Ecto neural progenitor cell (in vitro differentiated cells): ENCODE data around the gene TUBB2B.
"Not testable (repeated sequence)": the region's sequence is repeated elsewhere in the genome, so short reads cannot be mapped to it uniquely, and the experiment has no call there.

Experiments used
- DNase-seq: peaks from one replicate; pipeline ENCODE4 v3.0.0-alpha.2; 2018; ENCODE audit warnings: low spot score

Gene TUBB2B

GRCh38 chr6:3186974-3187382 lies 40.5 kb downstream of the TUBB2B start:
- DNase-seq = no peak

DNA sequence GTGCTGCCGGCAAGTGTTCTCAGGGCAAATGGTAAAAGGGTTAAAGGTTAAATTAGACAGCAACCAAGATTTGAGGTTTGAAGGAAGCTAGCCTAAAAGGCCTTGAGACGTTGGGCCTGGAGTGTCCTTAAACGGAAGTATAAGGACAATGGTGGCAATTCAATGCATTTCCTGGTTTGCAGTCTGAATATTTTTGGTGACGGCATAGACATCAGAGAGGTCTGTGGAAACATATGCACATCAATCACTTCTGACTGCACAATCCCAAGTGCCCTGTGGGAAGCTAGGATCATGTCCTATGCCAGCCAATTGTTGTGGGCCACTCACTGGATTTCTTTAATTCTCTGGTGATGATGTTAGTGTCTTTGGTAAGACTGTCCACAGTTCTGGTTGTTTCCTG lies 44.4 kb downstream of the TUBB2B start:
- DNase-seq = no peak

DNA sequence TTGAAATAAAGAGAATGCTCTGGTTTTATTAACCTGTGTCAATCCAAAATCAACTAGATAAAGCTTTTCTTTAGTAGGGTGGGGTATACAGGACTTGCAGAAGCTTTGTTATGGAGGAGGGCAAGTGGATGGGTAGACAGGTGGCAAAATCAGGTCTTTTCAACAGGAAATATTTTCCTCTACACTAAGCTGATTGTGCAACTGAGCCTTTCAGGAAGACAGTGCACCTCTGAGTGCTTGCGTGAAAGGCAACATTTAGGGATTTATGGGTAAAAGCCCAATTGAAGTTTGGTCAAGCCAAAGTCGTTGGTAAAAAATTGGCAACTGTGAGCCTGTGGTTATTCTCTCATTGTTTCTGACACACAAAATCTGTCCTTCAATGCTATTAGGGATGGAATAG lies 46.3 kb downstream of the TUBB2B start:
- no peak for DNase-seq

GRCh38 chr6:3179945-3180344 lies 47.5 kb downstream of the TUBB2B start:
- not testable (repeated sequence) for DNase-seq

DNA sequence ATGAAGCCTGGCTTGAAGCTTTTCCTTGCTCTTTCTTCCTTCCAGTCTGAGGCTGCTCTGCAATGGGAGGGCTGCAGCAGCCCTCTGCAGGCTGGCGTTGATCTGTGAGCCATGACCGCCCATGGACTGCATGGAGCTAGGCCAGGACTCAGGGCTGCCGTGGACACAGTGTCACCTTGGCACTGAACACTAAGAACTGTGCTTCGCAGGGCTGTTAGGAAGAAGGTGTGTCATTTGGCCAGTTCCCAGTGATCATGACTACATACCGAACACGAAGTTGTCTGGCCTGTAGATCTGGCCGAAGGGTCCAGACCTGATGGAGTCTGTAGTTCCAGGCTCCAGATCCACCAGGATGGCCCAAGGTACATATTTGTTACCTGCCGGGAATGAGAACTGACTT lies 48.8 kb downstream of the TUBB2B start:
- DNase-seq = not testable (repeated sequence)

GRCh38 chr6:3176562-3177355 lies 50.7 kb downstream of the TUBB2B start:
- no peak for DNase-seq

DNA sequence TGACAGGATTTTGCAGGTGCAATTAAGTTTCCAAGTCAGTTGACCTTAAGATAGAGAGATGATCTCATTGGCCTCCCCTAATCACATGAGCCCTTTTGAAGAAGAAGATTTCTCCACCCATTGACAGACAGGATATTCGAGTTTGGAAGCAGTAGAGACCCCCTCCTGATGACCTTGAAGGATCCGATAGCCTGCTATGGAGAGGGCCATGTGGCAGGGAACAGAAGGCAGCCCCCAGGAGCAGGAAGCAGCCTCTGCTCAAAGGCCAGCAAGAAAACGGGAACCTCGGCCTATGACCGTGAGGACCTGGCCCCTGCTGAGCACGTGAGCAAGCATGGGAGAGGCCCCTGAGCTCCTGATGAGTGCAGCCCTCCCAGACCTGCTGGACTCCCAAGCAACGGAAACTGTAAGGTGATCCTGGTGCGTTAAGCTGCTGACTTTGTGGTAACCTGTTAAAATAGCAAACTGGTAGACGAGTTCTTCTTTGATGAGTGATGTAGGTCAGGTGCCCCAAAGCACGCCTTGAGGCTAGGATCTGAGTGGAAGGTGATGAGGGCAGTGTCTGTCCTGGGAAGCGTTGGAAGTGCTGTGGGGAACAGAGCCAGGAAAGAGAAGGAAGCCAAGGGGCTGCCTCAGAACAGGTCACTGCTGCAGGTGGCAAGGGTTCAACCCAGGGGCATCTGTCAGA lies 51.6 kb downstream of the TUBB2B start:
- DNase-seq = no peak
